Forelimb muscle (tissue), 1 donor: ENCODE results near the gene DLG4. TPM values are rescaled to one million over a fixed set of nuclear protein-coding genes. Genes with fewer than 3 reads are reported as not detected.
A peak's percentile ranks its signal among the peaks of the same experiment; 100 is the strongest.
"Not testable (repeated sequence)": the region's sequence is repeated elsewhere in the genome, so short reads cannot be mapped to it uniquely, and the experiment has no call there.

Experiments used
- DNase-seq: peaks from one replicate; pipeline ENCODE4 v3.0.0-alpha.2; 2013; ENCODE audit warnings: low read depth
- polyA plus RNA-seq: library from polyadenylated mRNA; unstranded; fragments of 120-200 nt; gene quantifications from one replicate; pipeline ENCODE4 v1.2.1, GENCODE V29; 2013; ENCODE audit not compliant: insufficient read length

The DLG4 gene
- polyA plus RNA-seq, 1 donor, result 18.0 TPM

DNA sequence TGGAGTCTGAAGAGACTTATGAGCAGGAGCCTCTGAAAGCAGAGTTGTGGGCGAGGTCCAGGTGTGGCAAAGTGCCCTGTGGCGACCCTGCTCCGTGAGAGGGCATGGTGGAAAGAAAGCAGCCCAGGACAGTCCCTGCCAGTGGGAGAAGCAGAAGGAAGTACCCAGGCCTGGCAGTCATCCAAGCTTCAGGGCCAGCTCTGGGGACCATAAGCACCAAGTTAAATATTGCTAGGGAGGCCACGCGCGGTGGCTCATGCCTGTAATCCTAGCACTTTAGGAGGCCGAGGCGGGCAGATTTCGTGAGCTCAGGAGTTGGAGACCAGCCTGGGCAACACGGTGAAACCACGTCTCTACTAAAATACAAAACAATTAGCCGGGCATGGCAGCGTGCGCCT lies 35.5 kb downstream of the DLG4 start:
- no peak for DNase-seq

DNA sequence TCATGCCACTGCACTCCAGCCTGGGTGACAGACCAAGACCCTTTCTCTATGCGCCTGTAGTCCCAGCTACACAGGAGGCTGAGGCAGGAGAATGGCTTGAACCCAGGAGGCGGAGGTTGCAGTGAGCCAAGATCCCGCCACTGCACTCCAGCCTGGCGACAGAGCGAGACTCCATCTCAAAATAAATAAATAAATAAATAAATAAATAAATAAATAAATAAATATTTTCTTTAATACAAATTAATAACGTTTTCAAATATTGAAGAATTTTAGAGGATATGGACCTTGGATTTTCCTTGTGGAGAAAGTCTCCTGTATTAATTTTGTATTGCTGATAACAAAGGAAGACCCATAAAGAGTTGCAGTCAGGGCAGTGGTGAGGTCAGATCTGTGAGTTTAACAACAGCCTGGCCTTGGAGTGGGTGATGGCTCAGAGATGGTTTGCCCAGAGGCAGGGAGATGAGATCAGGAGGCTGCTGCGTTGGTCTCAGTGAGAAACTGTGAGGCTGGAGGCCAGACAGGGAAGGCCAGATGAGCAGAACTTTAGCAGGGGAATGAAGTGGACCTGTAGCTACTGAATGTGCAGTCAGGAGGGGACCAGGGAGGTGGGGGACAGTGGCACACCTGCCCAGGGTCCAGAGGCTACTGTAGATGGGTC lies 36.1 kb downstream of the DLG4 start:
- no peak for DNase-seq

DNA sequence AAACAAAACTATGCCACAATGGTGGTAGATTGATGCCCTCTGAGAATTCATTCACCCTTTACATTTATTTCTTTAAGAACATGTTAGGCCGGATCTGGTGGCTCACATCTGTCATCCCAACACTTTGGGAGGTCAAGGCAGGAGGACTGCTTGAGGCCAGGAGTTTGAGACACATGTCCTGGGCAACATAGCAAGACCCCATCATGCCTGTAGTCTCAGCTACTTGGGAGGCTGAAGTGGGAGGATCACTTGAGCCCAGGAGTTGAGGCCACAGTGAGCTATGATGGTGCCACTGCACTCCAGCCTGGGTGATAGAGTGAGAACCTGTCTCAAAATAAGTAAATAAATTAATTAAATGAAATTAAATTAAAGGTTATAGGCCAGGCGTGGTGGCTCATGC lies 37.5 kb downstream of the DLG4 start:
- DNase-seq, result not testable (repeated sequence)

DNA sequence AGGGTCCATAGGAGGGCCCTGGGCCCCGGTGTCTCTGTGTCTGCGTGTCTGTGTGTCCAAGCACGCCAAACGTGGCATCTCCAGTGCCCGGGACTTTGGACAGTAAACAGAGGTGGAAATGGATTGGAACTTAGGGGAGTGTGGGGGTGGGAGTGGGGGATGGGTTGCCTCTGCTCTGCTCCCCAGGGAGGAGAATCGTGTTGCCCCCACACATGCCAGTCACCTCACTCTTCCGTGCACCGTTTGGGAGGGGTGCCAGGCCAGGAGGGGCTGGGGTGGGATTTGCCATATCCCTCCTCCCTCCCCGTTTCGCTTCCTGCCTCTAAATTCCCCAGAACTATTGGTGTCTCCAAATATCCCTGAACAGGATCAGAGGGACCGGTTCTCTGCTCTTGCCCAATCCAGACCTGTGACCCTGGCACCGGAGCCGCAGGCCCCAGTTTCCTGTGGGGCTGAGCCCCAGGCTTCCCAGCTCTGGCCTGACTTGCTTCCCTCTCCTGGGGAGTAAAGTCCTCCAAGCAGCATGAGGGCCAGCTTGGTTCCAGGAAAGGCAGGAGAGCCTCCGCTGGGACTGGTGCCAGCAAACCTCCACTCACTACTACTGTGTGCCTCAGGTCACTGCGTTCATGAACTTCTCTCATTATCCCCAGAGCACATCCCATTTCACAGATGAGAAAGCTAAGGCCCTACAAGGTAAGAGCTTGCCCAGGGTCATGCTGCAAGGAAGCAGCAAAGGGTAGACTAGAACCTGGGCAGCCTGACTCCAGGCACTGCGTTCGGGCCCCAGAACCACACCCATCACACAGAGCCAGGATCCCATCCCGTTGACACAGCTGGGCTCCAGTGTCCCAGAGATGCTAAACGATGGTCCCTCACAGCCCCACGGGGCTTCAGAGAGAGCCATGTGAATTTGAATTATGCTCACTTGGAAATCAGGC lies 40.0 kb downstream of the DLG4 start, which contains the start of gene ASGR1:
Gene ASGR1 (minus strand): TSS at position 54 of the 938 bp plus-strand sequence. CDS start 807 bp downstream, outside the sequence.
- no peak for DNase-seq

DNA sequence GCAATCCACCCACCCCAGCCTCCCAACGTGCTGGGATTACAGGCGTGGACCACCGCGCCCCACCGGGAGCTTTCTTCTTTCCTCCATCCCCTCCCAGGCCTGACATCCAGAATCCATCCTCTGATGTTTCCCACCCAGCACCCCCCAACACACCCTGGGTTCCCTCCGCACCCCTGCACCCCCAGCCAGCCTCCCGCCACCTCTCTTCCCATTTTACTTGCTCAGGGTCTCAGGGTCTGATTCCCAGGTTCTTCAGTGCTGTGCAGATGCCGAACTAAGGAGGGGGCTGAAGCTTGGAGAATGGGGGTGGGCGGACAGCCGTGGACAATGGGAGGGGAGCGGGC lies 40.7 kb downstream of the DLG4 start:
- DNase-seq, result no peak

DNA sequence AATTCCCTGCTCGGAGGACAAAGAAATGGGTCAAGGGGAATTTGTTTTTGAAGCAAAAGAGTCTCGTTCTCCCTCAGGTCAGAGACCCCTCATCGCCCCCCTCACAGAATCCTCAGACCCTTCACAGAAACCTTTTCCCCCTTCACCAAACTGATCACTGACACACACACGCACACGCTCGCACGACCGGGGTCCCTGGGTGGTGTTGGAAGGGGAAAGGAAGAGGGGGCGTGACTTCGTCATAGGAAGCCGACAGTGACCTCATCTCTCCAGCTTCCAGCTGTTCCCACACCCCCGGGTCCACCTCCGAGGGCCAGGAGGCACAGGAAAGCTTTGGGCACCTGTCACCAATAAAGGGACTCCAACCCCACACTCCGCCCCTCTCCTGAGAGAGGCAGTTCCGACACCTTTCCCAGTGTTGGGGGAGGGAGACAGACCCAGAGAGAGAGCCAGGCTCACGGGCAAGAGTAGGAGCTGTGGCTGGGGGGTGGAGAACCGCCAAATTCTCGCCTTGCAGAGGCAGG lies 41.6 kb downstream of the DLG4 start:
- no peak for DNase-seq

DNA sequence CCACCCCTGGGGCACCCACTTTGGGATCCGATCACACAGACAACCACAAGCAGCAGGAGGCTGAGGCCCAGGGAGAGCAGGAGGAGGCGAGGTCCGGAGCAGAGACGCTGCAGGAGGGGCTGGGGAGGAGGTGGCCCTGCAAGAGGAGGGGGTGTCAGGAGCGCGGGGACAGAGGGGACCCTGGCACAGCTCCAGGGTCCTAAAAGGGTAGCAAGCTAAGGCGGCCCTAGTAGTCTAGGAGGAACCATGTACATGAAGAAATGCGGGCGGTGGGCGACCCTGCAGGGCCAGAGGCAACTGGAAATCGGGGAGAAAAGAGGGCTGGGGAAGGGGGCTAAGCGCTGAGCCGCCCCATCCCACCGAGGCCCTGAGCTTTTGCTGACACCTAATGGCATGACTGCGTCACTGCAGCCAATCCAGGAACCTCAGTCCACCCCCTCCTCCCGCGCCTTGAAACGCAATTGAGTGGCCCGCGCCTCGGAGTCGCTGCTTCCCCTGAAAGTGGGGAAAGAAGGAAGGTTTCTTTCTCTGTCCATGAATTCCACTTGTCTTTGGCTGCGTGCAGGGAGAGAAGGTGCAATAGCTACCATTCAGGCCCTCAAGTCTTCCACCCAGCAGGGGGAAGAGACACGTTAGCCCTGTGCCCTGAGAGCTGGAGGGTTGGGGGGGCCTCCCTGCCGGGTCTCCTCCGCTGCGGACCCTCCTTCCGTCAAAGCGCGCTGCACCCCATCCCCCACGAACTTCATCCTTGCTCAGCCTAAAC lies 42.3 kb downstream of the DLG4 start:
- peak; percentile 48 for DNase-seq

DNA sequence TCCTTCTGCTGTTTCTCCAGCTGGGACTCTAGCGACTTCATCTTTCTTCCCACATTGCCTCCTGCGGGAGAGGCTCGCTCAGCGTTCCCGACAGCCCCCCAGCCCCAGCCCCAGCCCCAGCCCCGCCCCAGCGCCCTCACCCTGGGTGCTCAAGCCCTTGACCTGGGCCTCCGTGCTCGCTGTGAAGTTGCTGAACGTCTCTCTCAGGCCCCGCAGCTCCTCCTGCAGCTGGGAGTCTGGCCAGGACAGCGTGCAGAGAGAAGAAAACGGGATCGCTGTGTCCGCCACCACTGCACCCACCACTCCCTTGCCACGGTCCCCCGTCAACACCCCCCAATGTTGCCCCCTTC lies 42.8 kb downstream of the DLG4 start:
- no peak for DNase-seq

DNA sequence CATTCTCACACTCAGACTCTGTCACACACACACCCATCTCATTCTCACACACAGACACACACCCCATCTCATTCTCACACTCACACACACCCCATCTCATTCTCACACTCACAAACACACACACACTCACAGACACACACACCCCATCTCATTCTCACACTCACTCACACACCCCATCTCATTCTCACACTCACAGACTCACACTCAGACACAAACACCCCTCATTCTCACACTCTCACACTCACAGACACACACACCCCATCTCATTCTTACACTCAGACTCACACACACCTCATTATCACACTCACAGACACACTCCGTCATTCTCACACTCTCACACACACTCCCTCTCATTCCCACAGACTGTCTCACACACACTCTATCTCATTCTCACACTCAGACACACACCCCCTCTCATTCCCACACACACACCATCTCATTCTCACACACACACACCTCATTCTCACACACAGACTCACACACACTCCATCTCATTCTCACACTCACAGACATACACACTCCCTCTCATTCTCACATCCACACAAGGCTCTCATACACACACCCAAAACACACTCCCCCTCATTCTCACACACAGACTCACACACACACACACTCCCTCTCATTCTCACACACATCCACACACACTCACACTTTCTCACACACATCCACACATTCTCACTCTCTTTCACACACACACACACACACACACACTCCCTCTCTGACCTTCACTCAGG lies 43.4 kb downstream of the DLG4 start:
- no peak for DNase-seq

DNA sequence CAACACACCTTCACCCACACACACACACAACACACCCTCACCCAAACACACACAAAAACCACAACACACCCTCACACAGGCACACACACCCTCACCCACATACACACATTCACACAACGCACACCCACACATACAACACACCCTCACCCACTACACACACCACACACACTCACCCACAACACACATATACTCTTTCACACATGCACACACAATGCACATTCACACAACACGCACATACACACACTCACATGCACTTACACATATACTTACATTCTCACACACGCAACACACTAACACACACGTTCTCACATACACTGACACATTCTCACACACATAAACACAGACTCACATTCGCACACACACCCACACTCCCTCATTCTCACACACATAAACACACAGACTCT lies 44.3 kb downstream of the DLG4 start:
- DNase-seq, result no peak

DNA sequence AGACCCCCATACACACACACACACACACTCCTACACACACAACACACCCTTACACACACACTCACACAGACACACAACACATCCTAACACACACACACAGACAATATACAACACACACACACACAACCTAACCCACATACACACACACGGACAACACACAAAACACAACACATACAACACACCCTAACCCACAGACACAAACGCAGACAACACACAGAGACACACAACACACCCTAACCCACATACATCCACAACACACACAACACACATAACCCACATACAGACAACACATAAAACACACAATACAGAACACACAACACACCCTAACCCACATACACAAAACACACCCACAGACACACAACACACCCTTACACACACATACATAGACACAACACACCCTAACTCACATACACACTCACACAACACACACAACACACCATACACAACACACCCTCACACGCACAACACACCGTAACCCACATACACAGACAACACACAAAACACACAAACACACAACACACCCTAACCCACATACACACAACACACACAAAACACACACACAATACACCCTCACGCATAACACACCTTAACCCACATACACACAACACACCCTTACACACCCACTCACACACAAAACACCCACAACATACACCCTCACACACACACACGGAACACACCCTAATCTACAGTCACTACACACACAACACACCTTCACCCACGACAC lies 44.9 kb downstream of the DLG4 start:
- no peak for DNase-seq

DNA sequence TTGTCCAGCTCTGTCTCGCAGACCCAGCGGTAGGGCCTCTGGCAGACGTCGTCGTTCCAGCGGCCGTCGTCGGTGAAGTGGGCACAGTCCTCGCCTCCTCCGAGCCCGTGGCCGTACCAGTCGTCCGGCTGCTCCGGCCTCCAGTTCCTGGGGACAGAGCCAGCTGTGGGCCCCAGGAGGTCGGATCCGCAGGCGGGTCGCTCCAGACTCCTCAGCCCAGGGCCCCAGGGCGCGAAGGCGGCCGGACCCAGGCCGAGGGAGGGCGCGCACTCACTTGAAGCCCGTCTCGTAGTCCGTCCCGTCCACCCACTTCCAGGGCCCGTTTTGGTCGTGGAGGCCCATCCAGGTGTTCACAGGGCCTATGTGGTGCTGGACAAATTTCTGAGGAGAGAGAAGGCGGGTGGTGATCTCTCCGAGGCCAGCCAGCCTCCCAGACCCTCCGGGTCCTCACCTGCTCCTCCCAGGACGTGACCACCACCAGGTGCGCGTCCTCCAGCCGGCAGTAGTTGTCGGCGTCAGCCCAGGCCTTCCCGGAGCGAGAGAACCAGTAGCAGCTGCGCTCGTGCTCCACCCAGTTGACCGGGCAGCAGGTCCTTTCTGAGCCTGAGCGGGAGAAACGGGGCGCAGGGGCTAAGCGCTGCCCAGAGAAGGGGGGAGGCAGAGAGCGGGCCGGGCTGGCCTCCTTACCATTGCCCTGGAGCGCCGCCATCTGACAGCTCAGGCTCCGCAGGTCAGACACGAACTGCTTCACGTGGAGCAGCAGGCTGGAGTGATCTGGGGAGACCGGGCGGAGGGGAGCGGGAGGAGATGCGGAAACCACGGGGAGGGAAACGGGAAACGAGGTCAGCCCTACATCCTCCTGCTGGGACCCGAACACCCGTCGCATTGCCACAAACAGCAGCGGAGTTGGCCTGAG lies 45.7 kb downstream of the DLG4 start:
- no peak for DNase-seq

DNA sequence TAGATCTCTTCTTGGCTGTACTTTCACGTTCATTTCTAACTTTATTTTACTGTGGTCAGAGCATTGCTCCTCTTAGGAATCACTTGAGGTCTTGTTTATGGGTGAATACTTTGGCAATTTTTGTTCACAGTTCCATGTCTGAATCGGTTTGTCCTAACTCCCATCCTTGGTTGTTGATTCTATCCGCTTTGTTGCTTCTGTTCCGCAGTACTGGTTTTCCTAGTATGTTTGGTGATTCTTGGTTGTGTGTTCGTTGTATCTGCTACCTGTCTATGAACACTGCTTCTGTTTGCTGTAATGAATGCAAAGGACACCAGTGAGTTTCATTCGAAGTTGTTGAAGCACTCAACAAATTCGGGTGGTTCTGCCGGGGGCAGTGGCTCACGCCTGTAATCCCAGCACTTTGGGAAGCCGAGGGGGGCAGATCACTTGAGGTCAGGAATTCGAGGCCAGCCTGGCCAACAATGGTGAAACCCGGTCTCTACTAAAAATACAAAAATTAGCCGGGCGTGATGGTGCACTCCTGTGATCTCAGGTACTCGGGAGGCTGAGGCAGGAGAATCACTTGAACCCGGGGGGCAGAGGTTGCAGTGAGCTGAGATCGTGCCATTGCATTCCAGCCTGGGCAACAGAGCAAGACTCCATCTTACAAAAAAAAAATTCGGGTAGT lies 47.0 kb downstream of the DLG4 start:
- DNase-seq, result not testable (repeated sequence)

DNA sequence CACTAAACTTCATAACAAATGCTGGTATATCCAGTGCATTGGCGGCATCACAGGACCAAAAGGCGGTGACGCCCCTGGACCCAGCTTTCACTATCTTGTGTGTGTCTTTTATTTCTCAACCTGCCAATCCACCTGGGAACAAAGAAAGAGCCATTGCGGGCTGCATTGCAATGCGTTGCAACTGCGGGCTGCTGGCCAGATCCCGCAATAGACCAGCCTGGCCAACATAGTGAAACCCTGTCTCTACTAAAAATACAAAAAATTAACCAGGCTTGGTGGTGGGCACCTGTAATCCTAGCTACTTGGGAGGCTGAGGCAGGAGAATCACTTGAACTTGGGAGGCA lies 50.1 kb downstream of the DLG4 start:
- DNase-seq, result not testable (repeated sequence)

DNA sequence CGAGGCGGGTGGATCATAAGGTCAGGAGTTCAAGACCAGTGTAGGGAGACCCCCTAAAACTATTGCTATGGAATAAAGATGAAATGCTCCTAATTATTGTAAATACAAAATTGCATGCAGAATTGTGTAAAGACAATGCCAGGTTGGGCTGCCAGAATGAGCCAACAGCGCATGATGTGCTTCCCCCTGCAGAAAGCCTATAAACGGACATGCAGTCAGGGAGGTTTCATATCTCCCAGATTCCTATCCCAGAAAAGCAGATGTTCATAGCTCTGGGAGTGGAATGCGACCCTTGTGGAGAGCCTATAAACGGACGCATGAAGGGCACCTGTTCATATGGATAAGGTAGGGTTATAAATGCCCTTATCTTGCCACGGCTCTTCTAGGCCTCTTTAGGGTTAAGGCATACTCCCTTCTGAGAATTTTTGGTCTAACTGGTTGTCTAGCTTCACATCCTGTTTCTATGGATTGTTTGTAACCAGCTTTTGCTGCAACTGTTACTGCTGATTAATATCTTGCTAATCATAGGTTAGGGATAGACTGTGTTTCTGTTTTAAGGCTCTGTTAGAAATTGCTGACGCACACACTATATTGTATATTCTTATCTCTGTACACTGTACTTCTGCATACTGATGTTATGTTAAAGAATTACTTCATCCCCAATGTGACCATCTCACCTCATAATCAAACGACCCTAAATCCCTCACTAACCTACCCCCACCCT lies 50.6 kb downstream of the DLG4 start:
- not testable (repeated sequence) for DNase-seq

DNA sequence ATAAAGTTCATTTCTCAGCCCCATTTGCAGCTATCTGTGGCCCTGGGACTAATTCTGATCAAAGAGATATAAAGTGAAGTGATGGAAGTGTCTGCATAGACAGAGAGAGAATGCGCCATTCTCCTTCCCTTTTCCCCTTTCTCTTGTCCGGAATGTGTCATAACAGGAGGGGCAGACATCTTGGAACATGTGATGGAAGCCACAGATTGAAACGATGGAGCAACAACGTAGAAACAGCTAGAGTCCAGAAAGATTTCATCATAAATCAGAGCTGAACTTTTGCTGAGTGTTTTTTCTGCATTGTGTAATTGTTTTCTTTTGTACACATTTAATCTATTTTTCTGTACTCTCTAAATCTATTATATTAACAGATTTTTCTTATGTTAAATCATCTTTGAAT lies 51.8 kb downstream of the DLG4 start:
- DNase-seq, result no peak

DNA sequence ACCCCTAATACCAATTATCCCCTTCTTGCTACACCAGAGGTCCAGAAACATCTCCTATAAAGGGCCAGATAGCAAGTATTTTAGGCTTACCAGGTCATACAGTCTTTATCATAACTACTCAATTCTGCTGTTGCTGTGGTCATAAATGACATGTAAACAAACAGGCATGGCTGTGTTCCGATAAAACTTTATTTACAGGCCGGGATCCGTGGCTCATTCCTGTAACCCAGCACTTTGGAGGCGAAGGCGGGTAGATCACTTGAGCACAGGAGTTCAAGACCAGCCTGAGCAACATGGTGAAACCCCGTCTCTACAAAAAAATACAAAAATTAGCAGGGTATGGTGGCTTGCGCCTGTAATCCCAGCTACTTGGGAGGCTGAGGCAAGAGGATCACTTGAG lies 52.8 kb downstream of the DLG4 start:
- DNase-seq, result no peak

DNA sequence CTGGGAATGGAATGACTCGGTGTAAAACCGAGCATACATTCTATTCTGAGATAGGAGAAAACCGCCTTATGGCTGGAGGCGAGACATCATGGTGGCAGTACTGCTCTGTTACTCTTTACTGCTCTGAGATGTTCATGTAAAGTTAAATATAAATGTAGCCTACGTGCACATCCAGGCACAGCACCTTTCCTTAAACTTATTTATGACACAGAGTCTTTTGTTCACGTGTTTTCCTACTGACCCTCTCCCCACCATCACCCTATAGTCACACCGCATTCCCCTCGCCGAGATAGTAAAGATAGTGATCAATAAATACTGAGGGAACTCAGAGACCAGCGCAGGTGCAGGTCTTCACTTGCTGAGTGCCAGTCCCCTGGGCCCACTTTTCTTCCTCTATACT lies 60.1 kb downstream of the DLG4 start:
- not testable (repeated sequence) for DNase-seq

DNA sequence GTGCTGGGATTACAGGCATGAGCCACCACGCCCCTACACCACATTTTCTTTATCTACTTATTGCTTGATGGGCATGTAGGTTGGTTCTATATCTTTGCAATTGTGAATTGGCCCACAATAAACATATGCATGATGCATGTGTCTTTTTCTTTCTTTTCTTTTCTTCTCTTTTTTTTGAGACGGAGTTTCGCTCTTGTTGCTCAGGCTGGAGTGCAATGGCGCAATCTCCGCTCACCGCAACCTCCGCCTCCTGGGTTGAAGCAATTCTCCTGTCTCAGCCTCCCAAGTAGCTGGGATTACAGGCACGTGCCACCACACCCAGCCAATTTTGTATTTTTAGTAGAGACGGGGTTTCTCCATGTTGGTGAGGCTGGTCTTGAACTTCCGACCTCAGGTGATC lies 61.2 kb downstream of the DLG4 start:
- not testable (repeated sequence) for DNase-seq
